Suppressor macrophage treated with lipopolysaccharide for 4 hours (primary cell): Measurements from ENCODE around the gene SPINK6.

Experiments used
- DNase-seq: peaks from one replicate; pipeline ENCODE4 v3.0.0-alpha.2; 2020

SPINK6 gene

DNA sequence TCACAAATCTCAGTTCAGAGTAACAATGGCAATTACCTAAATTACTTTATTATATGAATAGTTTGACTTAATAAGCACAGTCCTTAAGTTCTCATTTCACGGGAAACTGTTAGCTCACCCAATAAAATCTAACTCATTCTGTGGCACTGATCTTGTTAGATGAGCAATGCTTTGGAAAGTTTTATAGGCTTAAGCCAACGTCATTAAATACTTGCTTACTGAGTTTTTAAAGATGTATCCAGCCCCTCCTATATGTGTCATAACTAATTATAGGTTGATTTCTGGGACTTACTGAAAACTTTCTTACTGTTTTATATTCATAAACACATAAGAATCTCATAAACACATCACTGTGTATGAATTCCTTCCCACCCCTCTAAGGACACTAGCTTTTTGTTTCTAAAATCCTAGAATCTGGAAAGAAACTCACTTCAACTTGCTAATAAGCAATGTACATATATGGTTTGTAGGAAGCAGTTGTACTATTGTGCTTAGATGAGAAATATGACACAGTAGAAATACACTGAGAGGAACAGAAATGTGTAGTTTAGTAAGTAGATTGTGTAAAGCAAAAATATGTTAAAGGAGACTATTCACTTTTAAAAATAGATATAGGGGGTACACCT, 21.4 kb downstream of the SPINK6 start:
- no peak for DNase-seq

DNA sequence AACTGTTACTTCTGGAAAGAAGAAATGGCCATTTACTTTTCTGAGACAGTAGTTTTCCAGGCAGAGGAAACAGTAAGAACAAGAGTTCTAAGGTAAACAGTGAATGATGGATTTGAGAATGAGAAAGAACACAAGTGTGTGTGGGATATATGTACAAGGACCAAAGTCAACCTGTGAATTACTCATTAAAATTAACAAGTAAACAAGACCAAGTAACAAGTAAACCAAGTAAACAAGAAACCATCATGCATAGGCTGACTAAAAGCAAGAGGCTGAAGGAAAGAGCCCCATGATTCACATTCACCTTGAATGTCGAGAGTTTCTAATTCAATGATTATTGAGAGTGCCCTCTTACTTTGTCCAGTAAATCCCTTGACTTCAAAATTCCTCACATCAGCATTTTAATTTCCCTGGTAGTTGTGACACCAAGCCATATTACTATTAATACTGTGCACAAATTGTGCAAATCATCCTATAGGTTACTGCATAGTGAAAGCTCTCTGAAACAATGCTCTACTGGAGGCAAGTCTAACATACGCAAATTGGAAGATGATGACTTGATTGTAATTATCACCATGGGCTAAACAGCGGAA, 25.6 kb downstream of the SPINK6 start:
- DNase-seq: no peak

DNA sequence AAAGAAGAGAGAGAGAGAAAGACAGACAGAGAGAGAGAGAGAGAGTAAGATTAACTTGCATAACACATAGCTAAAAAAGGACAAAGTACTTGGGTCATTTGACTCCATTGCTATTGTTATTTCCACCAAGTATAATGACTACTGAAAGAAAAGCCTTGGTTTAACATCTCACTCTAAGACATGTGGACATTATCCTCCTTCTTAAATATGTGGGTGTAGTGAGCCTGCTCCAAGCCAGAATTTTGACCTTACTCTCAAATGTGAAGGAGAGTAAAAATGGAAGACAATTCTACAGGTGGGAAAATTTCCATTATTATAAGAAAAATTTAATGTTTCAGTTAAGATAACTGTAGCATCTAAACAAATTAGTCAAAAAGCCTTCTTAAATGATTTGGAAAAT, 27.0 kb downstream of the SPINK6 start:
- no peak for DNase-seq

DNA sequence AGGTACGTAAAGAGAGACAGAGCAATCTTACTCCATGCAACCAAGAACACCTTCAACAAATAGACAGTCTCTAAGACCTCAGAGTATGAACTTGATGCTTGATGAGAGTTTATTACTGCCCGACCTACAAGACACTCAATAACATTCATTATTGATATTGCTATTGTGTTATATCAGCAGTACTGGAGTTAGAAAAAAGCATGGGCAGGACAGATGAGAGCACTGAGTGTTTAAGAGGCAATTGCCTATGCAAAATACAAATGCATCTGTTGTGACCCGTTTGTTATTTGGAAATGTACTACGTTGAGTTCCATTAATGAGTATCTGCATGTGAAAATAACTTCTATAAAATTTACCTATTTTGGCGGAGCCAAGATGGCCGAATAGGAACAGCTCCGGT, 27.4 kb downstream of the SPINK6 start:
- DNase-seq: no peak

DNA sequence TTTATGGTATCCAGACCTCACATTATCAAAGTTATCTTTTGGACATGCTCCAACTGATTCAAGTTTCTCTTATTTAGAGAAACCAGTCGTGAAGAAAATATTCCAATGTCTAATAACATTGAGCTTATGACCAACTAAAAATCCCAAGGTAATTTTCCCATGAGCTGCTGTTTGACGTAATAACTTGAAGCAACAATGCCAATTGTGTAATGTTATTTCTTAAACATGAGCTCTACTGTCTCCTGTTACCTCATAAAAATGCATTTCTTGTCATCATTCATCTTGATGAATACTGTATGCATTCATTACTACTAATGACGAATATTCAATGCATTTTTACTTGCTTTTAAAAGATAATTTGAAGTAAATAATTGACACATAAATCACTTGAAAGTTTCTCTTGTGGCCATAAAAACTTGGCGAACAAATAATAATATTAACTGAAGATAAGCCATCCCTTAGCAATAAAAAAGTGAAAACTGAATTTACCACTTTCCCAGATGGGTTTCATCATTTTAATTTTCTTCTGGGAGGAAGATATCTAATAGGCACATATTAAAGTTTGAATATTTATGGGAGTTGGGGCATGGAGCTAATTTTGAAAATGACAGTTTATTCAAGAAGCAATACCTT, 35.1 kb downstream of the SPINK6 start:
- peak; percentile 19 for DNase-seq

DNA sequence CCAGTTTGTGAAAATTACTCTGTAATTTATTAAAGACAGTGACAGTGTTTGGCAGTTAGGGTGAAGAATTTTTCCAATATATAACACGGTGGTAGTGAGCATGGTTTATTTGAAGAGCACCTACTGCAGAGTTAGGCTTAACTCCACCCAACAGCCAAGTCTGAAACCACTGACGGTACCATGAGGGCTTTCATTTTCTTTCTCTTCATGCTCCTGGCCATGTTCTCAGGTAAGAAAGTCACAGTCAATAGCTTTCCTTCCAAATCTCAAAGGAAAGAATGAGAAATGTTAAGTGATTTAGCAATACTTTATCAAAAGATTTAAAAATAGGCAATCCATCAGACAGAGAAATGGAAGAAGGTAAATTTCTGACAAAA, 35.6 kb downstream of the SPINK6 start, which contains the start of gene MARCOL:
Gene MARCOL (plus strand): TSS at position 108 of the 377 bp plus-strand sequence. CDS start 73 bp downstream, at position 181.
- no peak for DNase-seq

DNA sequence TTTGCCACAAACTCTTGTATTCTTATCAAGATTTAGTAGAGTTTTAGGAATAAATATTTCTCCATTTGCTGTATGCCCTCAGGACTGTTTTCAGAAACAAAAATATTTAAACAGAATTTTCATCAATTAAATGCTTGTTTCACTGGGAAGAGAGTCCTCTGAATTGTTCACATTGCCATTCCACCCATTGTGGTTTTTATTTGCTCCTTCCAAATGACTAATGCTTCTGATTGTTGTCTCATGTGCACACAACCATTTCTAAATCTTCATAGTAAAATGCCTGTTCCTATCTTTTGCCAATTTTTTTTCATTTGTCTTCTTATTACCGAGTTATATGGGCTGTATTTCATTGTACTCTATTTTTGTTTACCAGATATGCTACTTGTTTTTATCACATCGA, 46.1 kb downstream of the SPINK6 start:
- DNase-seq: no peak

DNA sequence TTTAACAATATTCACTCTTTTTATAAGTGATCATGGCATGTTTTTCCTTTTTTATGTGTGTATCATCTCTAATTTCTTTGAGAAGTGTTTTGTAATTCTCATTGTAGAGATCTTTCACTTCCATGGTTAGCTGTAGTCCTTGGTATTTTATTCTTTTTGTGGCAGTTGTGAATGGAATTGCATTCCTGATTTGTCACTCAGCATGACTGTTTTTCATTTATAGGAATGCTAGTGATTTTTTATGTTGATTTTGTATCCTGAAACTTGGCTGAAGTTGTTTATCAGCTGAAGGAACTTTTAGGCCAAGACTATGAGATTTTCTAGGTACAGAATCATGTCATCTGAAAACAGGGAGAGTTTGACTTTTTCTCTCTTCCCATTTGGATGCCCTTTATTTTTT, 52.6 kb downstream of the SPINK6 start:
- DNase-seq: no peak

DNA sequence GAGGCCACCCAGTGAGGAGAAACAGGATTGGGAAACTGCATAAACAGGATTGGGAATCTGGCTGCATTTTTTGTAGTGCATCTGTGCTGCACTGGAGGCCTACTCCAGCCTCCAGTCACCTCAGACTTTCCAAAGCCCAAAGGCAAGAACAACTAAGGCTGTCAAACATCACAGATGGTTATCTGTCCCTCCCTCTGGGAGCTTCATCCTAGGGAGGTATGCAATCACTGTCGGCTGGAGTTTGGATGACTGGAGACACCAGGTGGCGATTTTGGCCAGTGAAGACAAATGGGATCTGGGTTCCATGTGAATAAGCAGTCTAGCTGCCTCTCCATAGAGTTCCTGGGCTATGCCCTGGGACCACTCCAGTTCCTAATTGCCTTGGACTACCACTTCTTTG, 56.4 kb downstream of the SPINK6 start:
- no peak for DNase-seq

DNA sequence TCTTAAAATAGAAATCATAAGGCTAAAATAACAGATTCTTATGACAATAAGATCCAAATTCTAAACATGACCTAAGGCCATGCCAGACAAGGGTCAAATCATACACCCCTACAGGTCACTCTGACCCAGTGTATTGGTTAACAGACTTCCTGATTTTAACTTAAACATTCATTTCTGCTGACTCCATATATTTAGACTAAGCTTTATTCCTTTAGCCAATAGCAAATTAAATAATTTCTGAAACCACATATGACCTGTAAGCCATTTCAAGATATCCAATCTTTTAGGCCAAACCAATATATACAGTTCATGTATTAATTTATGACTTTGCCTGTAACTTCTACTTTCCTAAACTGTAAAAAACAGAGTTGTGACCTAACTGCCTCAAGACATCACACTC, 58.4 kb downstream of the SPINK6 start:
- DNase-seq: no peak
